SHP77 treated with DMSO at 0.1 percent for 48 hours (cell line): Measurements from ENCODE around the gene HOXD4.

ENCODE experiments used
- DNase-seq: peaks from one replicate; lab custom pipeline; 2025; lab: John Stamatoyannopoulos, UW

Gene HOXD4

GRCh38 chr2:176139661-176140512 lies 11.5 kb upstream of the HOXD4 start:
- DNase-seq, result no peak

- no peak for DNase-seq
Measured at GRCh38 chr2:176140513-176141317, 10.6 kb upstream of the HOXD4 start.

- no peak for DNase-seq
Measured at GRCh38 chr2:176142281-176142680, 9.1 kb upstream of the HOXD4 start.

GRCh38 chr2:176145085-176145969 lies 6.0 kb upstream of the HOXD4 start:
- no peak for DNase-seq

- DNase-seq, result no peak
Measured at GRCh38 chr2:176146101-176146500, 5.2 kb upstream of the HOXD4 start.

- DNase-seq, result no peak
Measured at GRCh38 chr2:176146645-176147044, 4.7 kb upstream of the HOXD4 start.

GRCh38 chr2:176147210-176147799 lies 4.0 kb upstream of the HOXD4 start:
- DNase-seq, result no peak

GRCh38 chr2:176147800-176148496 lies 3.4 kb upstream of the HOXD4 start:
- DNase-seq, result no peak

GRCh38 chr2:176148751-176149421 lies 2.5 kb upstream of the HOXD4 start:
- DNase-seq, result no peak

GRCh38 chr2:176149481-176149938 lies 1.8 kb upstream of the HOXD4 start:
- DNase-seq, result no peak

- no peak for DNase-seq
Measured at GRCh38 chr2:176149939-176150583, 1.3 kb upstream of the HOXD4 start.

GRCh38 chr2:176150584-176151441 lies 537 bp upstream of the HOXD4 start:
- no peak for DNase-seq

GRCh38 chr2:176152350-176153181 lies 1.2 kb downstream of the HOXD4 start:
- DNase-seq, result no peak

- DNase-seq, result no peak
Measured at GRCh38 chr2:176154576-176155252, 3.4 kb downstream of the HOXD4 start.

GRCh38 chr2:176155356-176156044 lies 4.2 kb downstream of the HOXD4 start:
- DNase-seq, result no peak

- DNase-seq, result no peak
Measured at GRCh38 chr2:176156301-176156806, 5.0 kb downstream of the HOXD4 start.
